HepG2 (cell line): ENCODE data around the gene TRAP1. TPM values are rescaled to one million over a fixed set of nuclear protein-coding genes. Genes with fewer than 3 reads are reported as not detected.

Experiments used
- BCL6 ChIP-seq: IDR thresholded peaks from 2 replicates; pipeline ENCODE4 v1.6.1; 2016; ENCODE audit warnings: missing genetic modification reagents, missing compliant biosample characterization
- FOXA3 ChIP-seq: IDR thresholded peaks from 2 replicates; pipeline ENCODE4 v1.6.1; 2016; ENCODE audit warnings: missing genetic modification reagents, missing compliant biosample characterization
- GABPB1 ChIP-seq: IDR thresholded peaks from 2 replicates; pipeline ENCODE4 v1.6.1; 2016; ENCODE audit warnings: mild to moderate bottlenecking, missing genetic modification reagents, moderate library complexity, missing compliant biosample characterization
- HNF4A ChIP-seq: sonication (generic); formaldehyde crosslinking; IDR thresholded peaks from 2 replicates; pipeline ENCODE4 v1.4.0; 2020; ENCODE audit warnings: missing genetic modification reagents
- KAT7 ChIP-seq: IDR thresholded peaks from 2 replicates; pipeline ENCODE4 v1.6.1; 2018; ENCODE audit warnings: borderline replicate concordance, missing compliant biosample characterization
- MED1 ChIP-seq: sonication (generic); formaldehyde crosslinking; IDR thresholded peaks from 2 replicates; pipeline ENCODE4 v1.4.0; 2020; ENCODE audit warnings: missing genetic modification reagents
- MTA1 ChIP-seq: sonication (generic); formaldehyde crosslinking; IDR thresholded peaks from 2 replicates; pipeline ENCODE4 v1.4.0; 2020; ENCODE audit warnings: missing genetic modification reagents, mild to moderate bottlenecking, borderline replicate concordance
- NFE2L2 ChIP-seq: fragments of 150-350 bp; IDR thresholded peaks from 2 replicates; pipeline ENCODE4 v1.6.1; 2014; ENCODE audit warnings: low read length
- RXRB ChIP-seq: IDR thresholded peaks from 2 replicates; pipeline ENCODE4 v1.6.1; 2016; ENCODE audit warnings: borderline replicate concordance, missing genetic modification reagents, missing compliant biosample characterization
- ZNF3 ChIP-seq: IDR thresholded peaks from 2 replicates; pipeline ENCODE4 v1.7.0; 2017; ENCODE audit warnings: inconsistent platforms
- ZNF337 ChIP-seq: sonication (generic); formaldehyde crosslinking; IDR thresholded peaks from 2 replicates; pipeline ENCODE4 v1.5.1; 2020; ENCODE audit warnings: missing genetic modification reagents, low read depth, mild to moderate bottlenecking, borderline replicate concordance
- ZSCAN29 ChIP-seq: sonication (generic); formaldehyde crosslinking; conservative IDR thresholded peaks from 2 replicates; pipeline ENCODE4 v1.4.0; 2020; ENCODE audit warnings: mild to moderate bottlenecking, missing genetic modification reagents
- polyA plus RNA-seq, 8 experiments: library from polyadenylated mRNA; depleted of rRNA in 3 of 8; stranded (reverse) in 7 of 8; unstranded in 1 of 8; fragments of >200 nt; fragmentation: Illumina TruSeq in 4 of 8; extraction: Trizol in 4 of 8; gene quantifications; 2 replicates each; pipeline versions ENCODE4 v1.2.1 to v1.2.3, GENCODE V29; 2011 to 2016; ENCODE audit warnings: low read depth in 4 of 8, missing spikeins in 1 of 8, mixed read lengths in 1 of 8; ENCODE audit not compliant: insufficient read depth in 1 of 8
- total RNA-seq, 5 experiments: library from RNA; depleted of rRNA; stranded (reverse); fragments of >200 nt; fragmentation: Illumina TruSeq; extraction: Trizol; gene quantifications; 2 replicates each; pipeline ENCODE4 v1.2.3, GENCODE V29; 2016; ENCODE audit warnings: low read depth in 1 of 5
- TF ChIP-seq, protein P1 (sequence below): sonication (generic); formaldehyde crosslinking; IDR thresholded peaks from 2 replicates; pipeline ENCODE4 v1.4.0; 2020; ENCODE audit warnings: mild to moderate bottlenecking, missing genetic modification reagents
- TF ChIP-seq, protein P2 (sequence below): sonication (generic); formaldehyde crosslinking; IDR thresholded peaks from 2 replicates; pipeline ENCODE4 v1.4.0; 2020; ENCODE audit warnings: missing genetic modification reagents
- TF ChIP-seq, protein P3 (sequence below): sonication (generic); formaldehyde crosslinking; IDR thresholded peaks from 2 replicates; pipeline ENCODE4 v1.8.1; 2022; ENCODE audit warnings: low read depth, mild to moderate bottlenecking, missing genetic modification reagents
- TF ChIP-seq, protein P4 (sequence below): IDR thresholded peaks from 2 replicates; pipeline ENCODE4 v1.6.1; 2016; ENCODE audit warnings: mild to moderate bottlenecking, missing biosample characterization, missing genetic modification reagents

Gene TRAP1
- total and polyA plus RNA-seq, 2 of the 13 experiments (the other 11 are each of a cell fraction or from before 2014, with no cell fraction given): 127 to 240 TPM

DNA sequence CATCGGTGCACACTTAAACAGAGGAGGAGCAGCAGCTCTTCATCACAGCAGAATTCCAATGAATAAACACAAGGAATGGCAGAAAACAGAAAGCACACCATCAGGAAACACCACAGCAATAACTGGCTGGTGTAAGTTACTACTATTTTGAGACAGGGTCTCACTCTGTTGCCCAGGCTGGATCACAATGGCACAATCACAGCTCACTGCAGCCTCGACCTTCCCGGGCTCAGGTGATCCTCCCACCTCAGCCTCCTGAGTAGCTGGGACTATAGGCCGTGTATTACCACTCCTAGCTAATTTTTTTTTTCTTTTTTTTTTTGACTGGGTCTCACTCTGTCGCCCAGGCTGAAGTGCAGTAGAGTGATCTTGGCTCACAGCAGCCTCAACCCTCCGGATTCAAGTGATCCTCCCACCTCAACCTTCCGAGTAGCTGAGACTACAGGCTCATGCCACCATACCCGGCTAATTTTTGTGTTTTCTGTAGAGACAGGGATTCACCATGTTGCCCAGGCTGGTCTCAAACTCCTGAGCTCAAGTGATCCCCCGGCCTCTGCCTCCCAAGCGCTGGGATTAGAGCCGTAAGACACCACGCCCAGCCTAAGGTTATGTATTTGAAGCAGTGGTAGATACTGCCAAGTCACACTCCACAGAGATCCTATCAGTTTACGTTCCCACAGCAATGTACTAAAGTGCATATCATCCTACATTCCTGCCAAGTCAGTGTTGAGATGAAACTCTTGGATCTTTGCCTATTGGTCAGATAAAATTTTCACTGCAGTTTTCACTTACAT is 20.7 kb downstream of the TRAP1 start (continued):
- TF ChIP-seq, protein P1, sequence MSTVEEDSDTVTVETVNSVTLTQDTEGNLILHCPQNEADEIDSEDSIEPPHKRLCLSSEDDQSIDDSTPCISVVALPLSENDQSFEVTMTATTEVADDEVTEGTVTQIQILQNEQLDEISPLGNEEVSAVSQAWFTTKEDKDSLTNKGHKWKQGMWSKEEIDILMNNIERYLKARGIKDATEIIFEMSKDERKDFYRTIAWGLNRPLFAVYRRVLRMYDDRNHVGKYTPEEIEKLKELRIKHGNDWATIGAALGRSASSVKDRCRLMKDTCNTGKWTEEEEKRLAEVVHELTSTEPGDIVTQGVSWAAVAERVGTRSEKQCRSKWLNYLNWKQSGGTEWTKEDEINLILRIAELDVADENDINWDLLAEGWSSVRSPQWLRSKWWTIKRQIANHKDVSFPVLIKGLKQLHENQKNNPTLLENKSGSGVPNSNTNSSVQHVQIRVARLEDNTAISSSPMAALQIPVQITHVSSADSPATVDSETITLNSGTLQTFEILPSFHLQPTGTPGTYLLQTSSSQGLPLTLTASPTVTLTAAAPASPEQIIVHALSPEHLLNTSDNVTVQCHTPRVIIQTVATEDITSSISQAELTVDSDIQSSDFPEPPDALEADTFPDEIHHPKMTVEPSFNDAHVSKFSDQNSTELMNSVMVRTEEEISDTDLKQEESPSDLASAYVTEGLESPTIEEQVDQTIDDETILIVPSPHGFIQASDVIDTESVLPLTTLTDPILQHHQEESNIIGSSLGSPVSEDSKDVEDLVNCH (CRISPR knock-in tag): 0 out of 2 replicates have a peak, but pooled peaks have one; percentile 43
- peak; percentile 61; the same call in 1 of the 2 replicates for TF ChIP-seq NFE2L2
- peak; percentile 33; the same call in 1 of the 2 replicates for TF ChIP-seq KAT7
- no peak for TF ChIP-seq RXRB (CRISPR knock-in tag)
- TF ChIP-seq, protein P2, sequence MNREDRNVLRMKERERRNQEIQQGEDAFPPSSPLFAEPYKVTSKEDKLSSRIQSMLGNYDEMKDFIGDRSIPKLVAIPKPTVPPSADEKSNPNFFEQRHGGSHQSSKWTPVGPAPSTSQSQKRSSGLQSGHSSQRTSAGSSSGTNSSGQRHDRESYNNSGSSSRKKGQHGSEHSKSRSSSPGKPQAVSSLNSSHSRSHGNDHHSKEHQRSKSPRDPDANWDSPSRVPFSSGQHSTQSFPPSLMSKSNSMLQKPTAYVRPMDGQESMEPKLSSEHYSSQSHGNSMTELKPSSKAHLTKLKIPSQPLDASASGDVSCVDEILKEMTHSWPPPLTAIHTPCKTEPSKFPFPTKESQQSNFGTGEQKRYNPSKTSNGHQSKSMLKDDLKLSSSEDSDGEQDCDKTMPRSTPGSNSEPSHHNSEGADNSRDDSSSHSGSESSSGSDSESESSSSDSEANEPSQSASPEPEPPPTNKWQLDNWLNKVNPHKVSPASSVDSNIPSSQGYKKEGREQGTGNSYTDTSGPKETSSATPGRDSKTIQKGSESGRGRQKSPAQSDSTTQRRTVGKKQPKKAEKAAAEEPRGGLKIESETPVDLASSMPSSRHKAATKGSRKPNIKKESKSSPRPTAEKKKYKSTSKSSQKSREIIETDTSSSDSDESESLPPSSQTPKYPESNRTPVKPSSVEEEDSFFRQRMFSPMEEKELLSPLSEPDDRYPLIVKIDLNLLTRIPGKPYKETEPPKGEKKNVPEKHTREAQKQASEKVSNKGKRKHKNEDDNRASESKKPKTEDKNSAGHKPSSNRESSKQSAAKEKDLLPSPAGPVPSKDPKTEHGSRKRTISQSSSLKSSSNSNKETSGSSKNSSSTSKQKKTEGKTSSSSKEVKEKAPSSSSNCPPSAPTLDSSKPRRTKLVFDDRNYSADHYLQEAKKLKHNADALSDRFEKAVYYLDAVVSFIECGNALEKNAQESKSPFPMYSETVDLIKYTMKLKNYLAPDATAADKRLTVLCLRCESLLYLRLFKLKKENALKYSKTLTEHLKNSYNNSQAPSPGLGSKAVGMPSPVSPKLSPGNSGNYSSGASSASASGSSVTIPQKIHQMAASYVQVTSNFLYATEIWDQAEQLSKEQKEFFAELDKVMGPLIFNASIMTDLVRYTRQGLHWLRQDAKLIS (CRISPR knock-in tag): 0 out of 2 replicates have a peak, but pooled peaks have one; percentile 5
- TF ChIP-seq, protein P3, sequence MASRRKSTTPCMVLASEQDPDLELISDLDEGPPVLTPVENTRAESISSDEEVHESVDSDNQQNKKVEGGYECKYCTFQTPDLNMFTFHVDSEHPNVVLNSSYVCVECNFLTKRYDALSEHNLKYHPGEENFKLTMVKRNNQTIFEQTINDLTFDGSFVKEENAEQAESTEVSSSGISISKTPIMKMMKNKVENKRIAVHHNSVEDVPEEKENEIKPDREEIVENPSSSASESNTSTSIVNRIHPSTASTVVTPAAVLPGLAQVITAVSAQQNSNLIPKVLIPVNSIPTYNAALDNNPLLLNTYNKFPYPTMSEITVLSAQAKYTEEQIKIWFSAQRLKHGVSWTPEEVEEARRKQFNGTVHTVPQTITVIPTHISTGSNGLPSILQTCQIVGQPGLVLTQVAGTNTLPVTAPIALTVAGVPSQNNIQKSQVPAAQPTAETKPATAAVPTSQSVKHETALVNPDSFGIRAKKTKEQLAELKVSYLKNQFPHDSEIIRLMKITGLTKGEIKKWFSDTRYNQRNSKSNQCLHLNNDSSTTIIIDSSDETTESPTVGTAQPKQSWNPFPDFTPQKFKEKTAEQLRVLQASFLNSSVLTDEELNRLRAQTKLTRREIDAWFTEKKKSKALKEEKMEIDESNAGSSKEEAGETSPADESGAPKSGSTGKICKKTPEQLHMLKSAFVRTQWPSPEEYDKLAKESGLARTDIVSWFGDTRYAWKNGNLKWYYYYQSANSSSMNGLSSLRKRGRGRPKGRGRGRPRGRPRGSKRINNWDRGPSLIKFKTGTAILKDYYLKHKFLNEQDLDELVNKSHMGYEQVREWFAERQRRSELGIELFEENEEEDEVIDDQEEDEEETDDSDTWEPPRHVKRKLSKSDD (CRISPR knock-in tag): no peak
- no peak for TF ChIP-seq FOXA3 (CRISPR knock-in tag)
- 0 out of 2 replicates have a peak, but pooled peaks have one; percentile 7 for TF ChIP-seq BCL6
- TF ChIP-seq, protein P4, sequence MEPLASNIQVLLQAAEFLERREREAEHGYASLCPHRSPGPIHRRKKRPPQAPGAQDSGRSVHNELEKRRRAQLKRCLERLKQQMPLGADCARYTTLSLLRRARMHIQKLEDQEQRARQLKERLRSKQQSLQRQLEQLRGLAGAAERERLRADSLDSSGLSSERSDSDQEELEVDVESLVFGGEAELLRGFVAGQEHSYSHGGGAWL (CRISPR knock-in tag): no peak
- peak; percentile 3; the same call in 1 of the 2 replicates for TF ChIP-seq HNF4A (CRISPR knock-in tag)
- TF ChIP-seq MED1: no peak
- TF ChIP-seq ZSCAN29: 0 out of 2 replicates have a peak, but pooled peaks have one; percentile 1
- TF ChIP-seq ZNF337 (CRISPR knock-in tag): no peak
- TF ChIP-seq GABPB1: peak; percentile 18; the same call in 1 of the 2 replicates
- 0 out of 2 replicates have a peak, but pooled peaks have one; percentile 49 for TF ChIP-seq ZNF3 (CRISPR knock-in tag)
- TF ChIP-seq MTA1 (CRISPR knock-in tag): no peak
